Common myeloid progenitor, CD34-positive (primary cell): Measurements from ENCODE around the gene NOC4L.
"Not testable (repeated sequence)": the region's sequence is repeated elsewhere in the genome, so short reads cannot be mapped to it uniquely, and the experiment has no call there.

Source experiments
- CTCF ChIA-PET: fragments of 350-600 bp; sonication (Branson Sonifier 250); formaldehyde crosslinking; loops from one replicate; lab custom pipeline; 2021; ENCODE audit warnings: antibody characterized with exemption; lab: Charles Lee
- POLR2A ChIA-PET: fragments of 350-600 bp; sonication (Branson Sonifier 250); formaldehyde crosslinking; loops from one replicate; lab custom pipeline; 2021; ENCODE audit warnings: antibody characterized with exemption; lab: Charles Lee
- DNase-seq, 3 donors: peaks; one replicate each; pipeline versions ENCODE4 v3.0.0 to v3.0.0-alpha.2; 2013
- H3K27ac ChIP-seq, 2 experiments: 1 replicate in 1 of 2; 2 replicates in 1 of 2; pipeline ENCODE4 v1.7.0; 2013; ENCODE audit warnings: inconsistent platforms in 2 of 2, low read length in 2 of 2, mild to moderate bottlenecking in 2 of 2, low read depth in 1 of 2, moderate library complexity in 1 of 2; ENCODE audit not compliant: severe bottlenecking in 2 of 2, insufficient read depth in 1 of 2, poor library complexity in 1 of 2
- H3K27me3 ChIP-seq, 5 experiments: replicated peaks in 2 of 5; 1 replicate in 3 of 5; 2 replicates in 2 of 5; pipeline versions ENCODE4 v1.6.1 to v1.7.0; 2013; ENCODE audit warnings: low read length in 4 of 5, mild to moderate bottlenecking in 2 of 5, moderate library complexity in 2 of 5, inconsistent platforms in 1 of 5; ENCODE audit not compliant: insufficient read depth in 5 of 5, control insufficient read depth in 4 of 5
- H3K36me3 ChIP-seq, 4 experiments: 1 replicate in 2 of 4; 2 replicates in 2 of 4; pipeline versions ENCODE4 v1.6.1 to v1.7.0; 2013; ENCODE audit warnings: low read length in 3 of 4, control low read depth in 1 of 4, mild to moderate bottlenecking in 1 of 4; ENCODE audit not compliant: control insufficient read depth in 4 of 4, insufficient read depth in 4 of 4
- H3K4me1 ChIP-seq, 4 experiments: 1 replicate in 3 of 4; 2 replicates in 1 of 4; pipeline versions ENCODE4 v1.6.1 to v1.7.1; 2013; ENCODE audit warnings: low read length in 3 of 4, mild to moderate bottlenecking in 3 of 4, control low read depth in 1 of 4, inconsistent platforms in 1 of 4, moderate library complexity in 1 of 4; ENCODE audit not compliant: control insufficient read depth in 4 of 4, insufficient read depth in 4 of 4; ENCODE audit errors: control extremely low read depth in 1 of 4
- H3K4me3 ChIP-seq, 7 experiments: 1 replicate in 4 of 7; 2 replicates in 3 of 7; pipeline versions ENCODE4 v1.5.1 to v1.7.0; 2013; ENCODE audit warnings: mild to moderate bottlenecking in 7 of 7, low read length in 6 of 7, moderate library complexity in 6 of 7, inconsistent platforms in 2 of 7, low read depth in 2 of 7, control low read depth in 1 of 7; ENCODE audit not compliant: insufficient read depth in 4 of 7, control insufficient read depth in 1 of 7; ENCODE audit errors: extremely low read depth in 1 of 7
- H3K9me3 ChIP-seq, 5 experiments: 1 replicate in 4 of 5; 2 replicates in 1 of 5; pipeline versions ENCODE4 v1.6.1 to v1.7.1; 2013; ENCODE audit warnings: low read length in 4 of 5, mild to moderate bottlenecking in 2 of 5, inconsistent platforms in 1 of 5, low read depth in 1 of 5, moderate library complexity in 1 of 5; ENCODE audit not compliant: control insufficient read depth in 4 of 5, insufficient read depth in 2 of 5; ENCODE audit errors: control extremely low read depth in 1 of 5
- WGBS: methylation state at CpG from one replicate; pipeline ENCODE4 v1.1.5; 2013; ENCODE audit not compliant: insufficient coverage; 5-methylcytosine and 5-hydroxymethylcytosine counted together

Gene NOC4L

GRCh38 chr12:132149526-132149925 lies 5.3 kb downstream of the NOC4L start:
- H3K9me3 ChIP-seq, POLR2A ChIA-PET, H3K27me3 ChIP-seq, H3K27ac ChIP-seq, H3K4me3 ChIP-seq, CTCF ChIA-PET, DNase-seq: not testable (repeated sequence)
- Histone ChIP-seq H3K36me3 (peaks cover 0 to 45% (median 25%) of the 10 kb centered on the region in 4 experiments), H3K4me1 (peaks cover 0 to 15% (median 13%) of the 10 kb centered on the region in 4 experiments)
- 89% methylated on average over 10 of the region's 32 CpGs for WGBS

GRCh38 chr12:132150780-132151144 lies 6.5 kb downstream of the NOC4L start:
- no peak overlapping the region for H3K4me3 ChIP-seq
- H3K4me1 ChIP-seq, result peaks cover 0 to 6% (median 2%) of the 10 kb centered on the region in 4 experiments
- ChIA-PET POLR2A (no interaction called here), CTCF (interaction anchor here (1.0 kb wide), 1 partner anchor 191 kb away, joined by 3 read pairs; no protein-coding TSS in a partner anchor)
- H3K27me3 ChIP-seq, result no peaks in the 10 kb centered on the region
- H3K36me3 ChIP-seq, result peaks cover 0 to 42% (median 25%) of the 10 kb centered on the region in 4 experiments
- H3K27ac ChIP-seq, result no peak overlapping the region
- WGBS, result 100% methylated on average over 4 of the region's 6 CpGs
- no peaks in the 10 kb centered on the region for H3K9me3 ChIP-seq
- no peak for DNase-seq

GRCh38 chr12:132151145-132151765 lies 7.0 kb downstream of the NOC4L start:
- Histone ChIP-seq H3K27me3 (no peaks in the 10 kb centered on the region), H3K9me3 (no peaks in the 10 kb centered on the region), H3K27ac (no peak overlapping the region), H3K4me1 (peaks cover 0 to 6% (median 2%) of the 10 kb centered on the region in 4 experiments), H3K4me3 (no peak overlapping the region), H3K36me3 (peaks cover 0 to 37% (median 26%) of the 10 kb centered on the region in 4 experiments)
- ChIA-PET POLR2A (no interaction called here), CTCF (interaction anchor here (0.7 to 1.5 kb wide), 4 partner anchors 68 to 222 kb away, joined by 3 to 6 read pairs (median 3); no protein-coding TSS in a partner anchor)
- 97% methylated on average over 27 of the region's 36 CpGs for WGBS
- DNase-seq, result no peak

GRCh38 chr12:132151766-132152410 lies 7.6 kb downstream of the NOC4L start:
- ChIA-PET POLR2A (no interaction called here), CTCF (interaction anchor here (0.7 to 1.5 kb wide), 5 partner anchors 9 to 222 kb away, joined by 3 to 6 read pairs (median 3); no protein-coding TSS in a partner anchor)
- Histone ChIP-seq H3K4me1 (peaks cover 0 to 6% (median 2%) of the 10 kb centered on the region in 4 experiments), H3K27ac (no peak overlapping the region), H3K4me3 (no peak overlapping the region), H3K9me3 (peaks cover 0 to 2% (median 0%) of the 10 kb centered on the region in 5 experiments), H3K36me3 (peaks cover 0 to 39% (median 23%) of the 10 kb centered on the region in 4 experiments), H3K27me3 (no peaks in the 10 kb centered on the region)
- DNase-seq, result no peak
- 94% methylated on average over 30 of the region's 32 CpGs for WGBS

- H3K36me3 ChIP-seq, result peaks cover 0 to 39% (median 19%) of the 10 kb centered on the region in 4 experiments
- no peaks in the 10 kb centered on the region for H3K27me3 ChIP-seq
- peaks cover 0 to 3% (median 0%) of the 10 kb centered on the region in 5 experiments for H3K9me3 ChIP-seq
- POLR2A ChIA-PET, result no interaction called here
- H3K27ac ChIP-seq, result no peak overlapping the region
- DNase-seq, result no peak
- H3K4me3 ChIP-seq, result no peak overlapping the region
- H3K4me1 ChIP-seq, result peaks cover 0 to 6% (median 2%) of the 10 kb centered on the region in 4 experiments
- CTCF ChIA-PET, result interaction anchor here (0.7 to 1.8 kb wide), 5 partner anchors 9 to 262 kb away, joined by 3 to 21 read pairs (median 5); no protein-coding TSS in a partner anchor
- WGBS, result 100% methylated on average over 4 of the region's 9 CpGs
These were observed 8.2 kb downstream of the NOC4L start for GRCh38 chr12:132152411-132152821.

- Histone ChIP-seq H3K4me1 (peaks cover 0 to 6% (median 2%) of the 10 kb centered on the region in 4 experiments), H3K4me3 (no peak overlapping the region), H3K36me3 (peaks cover 3 to 39% (median 16%) of the 10 kb centered on the region in 4 experiments), H3K27ac (no peak overlapping the region), H3K9me3 (peaks cover 0 to 3% (median 0%) of the 10 kb centered on the region in 5 experiments), H3K27me3 (no peaks in the 10 kb centered on the region)
- WGBS, result 96% methylated on average over 15 of the region's 20 CpGs
- CTCF ChIA-PET, result interaction anchor here (1.0 to 1.8 kb wide), 6 partner anchors 8 to 264 kb away, joined by 3 to 21 read pairs (median 6); no protein-coding TSS in a partner anchor
- POLR2A ChIA-PET, result no interaction called here
- DNase-seq, result no peak
These were observed 8.7 kb downstream of the NOC4L start for GRCh38 chr12:132152953-132153352.
